ENCODE data around the gene COL5A3.
A peak's percentile ranks its signal among the peaks of the same experiment; 100 is the strongest.
"Not testable (repeated sequence)": the region's sequence is repeated elsewhere in the genome, so short reads cannot be mapped to it uniquely, and the experiment has no call there.

The COL5A3 gene

DNA sequence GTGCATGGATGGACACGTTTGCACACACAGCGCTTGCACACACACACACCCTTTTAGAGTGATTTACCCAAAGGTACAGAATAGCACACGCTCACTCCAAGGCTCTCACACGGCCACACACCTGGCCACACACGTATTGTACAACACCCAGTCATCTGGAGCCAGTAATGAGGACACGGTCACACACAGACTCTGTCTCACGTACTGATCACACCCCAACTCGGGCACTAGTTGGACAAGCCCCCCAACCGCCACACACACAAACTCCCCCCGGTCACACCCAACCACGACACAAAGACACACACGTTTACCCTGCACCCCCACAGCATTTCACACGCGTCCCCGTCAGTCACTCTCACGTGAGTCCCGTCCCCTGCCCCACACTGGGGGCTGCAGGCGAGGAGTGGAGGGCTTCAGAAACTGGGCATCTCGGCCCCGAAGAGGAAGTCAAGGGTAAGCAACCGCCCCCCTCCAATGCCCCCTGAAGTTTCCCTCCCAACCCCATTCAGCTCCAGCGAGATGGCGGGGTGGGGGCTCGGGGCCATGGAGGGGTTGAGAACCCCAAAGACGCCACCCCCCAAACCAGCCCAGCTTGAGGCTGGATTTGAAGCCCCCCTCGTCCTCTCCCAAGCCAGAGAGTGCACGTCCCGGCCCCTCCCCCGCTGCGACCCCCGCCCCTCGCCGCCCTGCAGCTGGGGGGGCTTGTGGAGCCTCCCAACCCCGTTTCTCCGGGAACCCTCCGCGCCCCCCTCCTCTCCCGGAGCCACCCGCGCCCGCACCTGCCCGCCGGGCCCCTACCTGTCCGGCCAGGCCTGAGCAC, 74.6 kb downstream of the COL5A3 start:
- no peak for DNase-seq (ENCODE audit: low read depth)
- H3K4me3 ChIP-seq (ENCODE audit: low read length), result peak overlapping the region; percentile 37
- TF ChIP-seq, protein P1, sequence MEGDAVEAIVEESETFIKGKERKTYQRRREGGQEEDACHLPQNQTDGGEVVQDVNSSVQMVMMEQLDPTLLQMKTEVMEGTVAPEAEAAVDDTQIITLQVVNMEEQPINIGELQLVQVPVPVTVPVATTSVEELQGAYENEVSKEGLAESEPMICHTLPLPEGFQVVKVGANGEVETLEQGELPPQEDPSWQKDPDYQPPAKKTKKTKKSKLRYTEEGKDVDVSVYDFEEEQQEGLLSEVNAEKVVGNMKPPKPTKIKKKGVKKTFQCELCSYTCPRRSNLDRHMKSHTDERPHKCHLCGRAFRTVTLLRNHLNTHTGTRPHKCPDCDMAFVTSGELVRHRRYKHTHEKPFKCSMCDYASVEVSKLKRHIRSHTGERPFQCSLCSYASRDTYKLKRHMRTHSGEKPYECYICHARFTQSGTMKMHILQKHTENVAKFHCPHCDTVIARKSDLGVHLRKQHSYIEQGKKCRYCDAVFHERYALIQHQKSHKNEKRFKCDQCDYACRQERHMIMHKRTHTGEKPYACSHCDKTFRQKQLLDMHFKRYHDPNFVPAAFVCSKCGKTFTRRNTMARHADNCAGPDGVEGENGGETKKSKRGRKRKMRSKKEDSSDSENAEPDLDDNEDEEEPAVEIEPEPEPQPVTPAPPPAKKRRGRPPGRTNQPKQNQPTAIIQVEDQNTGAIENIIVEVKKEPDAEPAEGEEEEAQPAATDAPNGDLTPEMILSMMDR (IDR thresholded peaks at IDR 0.05; ENCODE audit: insufficient read depth, low read depth, low read length, missing control alignments), result no peak

DNA sequence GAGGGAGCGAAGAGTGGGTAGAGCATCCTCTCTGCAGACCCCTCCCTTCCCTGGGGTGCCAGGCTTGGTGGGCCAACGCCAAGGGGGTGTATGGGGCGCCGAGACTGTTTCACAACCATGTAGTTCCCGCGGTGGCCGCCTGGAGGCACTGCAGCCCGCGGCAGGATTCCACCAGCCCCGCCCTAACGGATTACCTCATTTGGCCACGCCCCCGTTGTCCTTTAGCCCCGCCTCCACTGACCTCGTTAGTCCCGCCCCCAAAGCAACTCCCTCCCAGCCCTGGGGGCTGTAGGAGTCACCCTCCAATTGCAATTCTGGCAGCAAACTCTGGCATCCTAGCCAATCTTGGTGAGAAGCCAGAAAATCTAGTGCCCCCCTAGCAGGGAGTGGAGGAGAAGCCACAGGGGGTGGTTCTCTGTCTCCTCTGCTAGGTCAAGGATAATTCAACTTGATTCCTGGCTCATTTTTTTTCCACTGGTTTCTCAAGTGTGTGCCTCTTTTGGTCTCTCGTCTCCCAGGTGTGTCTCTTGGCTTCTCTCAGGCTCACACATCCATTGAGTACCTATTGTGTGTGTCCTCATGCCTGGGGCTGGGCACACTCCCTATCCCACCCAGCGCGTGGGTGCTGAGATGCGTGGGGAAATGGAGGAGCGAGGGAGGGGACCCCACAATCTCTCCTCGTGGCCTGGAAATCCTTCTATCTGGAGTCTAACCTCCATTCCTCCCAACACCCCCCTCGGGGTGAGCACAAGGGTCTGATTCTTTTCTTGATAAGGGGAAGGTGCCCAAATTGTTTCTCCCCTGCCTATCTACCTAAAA, 76.0 kb downstream of the COL5A3 start:
- TF ChIP-seq, protein P1 (IDR thresholded peaks at IDR 0.05; ENCODE audit: insufficient read depth, low read depth, low read length, missing control alignments), result peak; percentile 75
- peak; percentile 76 for DNase-seq (ENCODE audit: low read depth)
- H3K4me3 ChIP-seq (ENCODE audit: low read length), result no peak overlapping the region

DNA sequence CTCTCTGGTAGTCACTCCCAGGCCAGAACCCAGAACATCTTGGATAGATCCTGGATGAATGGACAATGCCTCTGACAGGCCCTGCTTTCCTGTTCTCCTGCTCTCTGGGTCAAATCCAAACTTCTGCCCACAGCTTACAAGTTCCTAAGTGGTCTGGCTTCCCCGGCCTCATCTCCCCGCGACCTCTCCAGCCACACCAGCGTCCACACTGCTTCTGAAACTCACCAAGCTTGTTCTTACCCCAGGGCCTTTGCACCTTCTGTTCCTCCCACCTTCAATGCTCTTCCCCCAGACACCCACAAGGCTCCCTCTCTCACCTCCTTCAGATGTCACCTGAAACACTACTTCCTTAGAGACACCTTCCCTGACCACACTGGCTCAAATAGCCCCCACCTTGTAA, 77.5 kb downstream of the COL5A3 start:
- DNase-seq (ENCODE audit: low read depth), result no peak
- no peak overlapping the region for H3K4me3 ChIP-seq (ENCODE audit: low read length)
- TF ChIP-seq, protein P1 (IDR thresholded peaks at IDR 0.05; ENCODE audit: insufficient read depth, low read depth, low read length, missing control alignments), result no peak

DNA sequence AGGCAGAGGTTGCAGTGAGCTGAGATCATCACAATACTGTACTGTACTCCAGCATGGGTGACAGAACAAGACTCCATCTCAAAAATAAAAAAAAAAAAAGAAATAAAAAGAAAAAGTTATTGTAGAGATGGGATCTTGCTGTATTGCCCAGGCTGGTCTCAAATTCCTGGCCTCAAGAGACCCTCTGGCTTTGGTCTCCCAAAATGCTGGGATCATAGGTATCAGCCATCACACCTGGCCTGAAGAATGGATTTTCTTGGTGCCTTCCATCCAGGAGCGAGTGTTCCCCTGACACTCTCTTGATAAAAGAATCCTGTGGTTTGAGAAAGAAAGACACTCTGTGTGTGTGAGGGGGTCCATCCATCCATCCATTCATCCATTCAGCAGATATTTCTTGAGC, 78.7 kb downstream of the COL5A3 start:
- TF ChIP-seq, protein P1 (IDR thresholded peaks at IDR 0.05; ENCODE audit: insufficient read depth, low read depth, low read length, missing control alignments), result no peak
- H3K4me3 ChIP-seq (ENCODE audit: low read length), result no peak overlapping the region
- DNase-seq (ENCODE audit: low read depth), result no peak

DNA sequence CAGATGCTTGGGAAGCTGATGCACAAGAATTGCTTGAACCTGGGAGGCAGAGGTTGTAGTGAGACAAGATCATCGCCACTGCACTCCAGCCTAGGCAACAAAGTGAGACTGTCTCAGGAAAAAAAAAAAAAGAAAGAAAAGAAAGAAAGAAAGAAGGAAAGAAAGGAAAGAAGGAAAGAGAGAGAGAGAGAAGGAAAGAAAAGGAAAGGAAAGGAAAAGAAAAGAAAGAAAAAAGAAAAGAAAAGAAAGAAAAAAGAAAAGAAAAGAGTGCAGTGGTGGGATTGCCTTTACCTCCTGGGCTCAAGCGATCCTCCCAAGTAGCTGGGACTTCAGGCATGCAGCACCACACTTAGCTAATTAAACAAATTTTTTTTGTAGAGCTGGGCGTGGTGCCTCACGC, 86.9 kb downstream of the COL5A3 start:
- no peak for DNase-seq (ENCODE audit: low read depth)
- TF ChIP-seq, protein P1 (IDR thresholded peaks at IDR 0.05; ENCODE audit: insufficient read depth, low read depth, low read length, missing control alignments), result no peak
- no peak overlapping the region for H3K4me3 ChIP-seq (ENCODE audit: low read length)

DNA sequence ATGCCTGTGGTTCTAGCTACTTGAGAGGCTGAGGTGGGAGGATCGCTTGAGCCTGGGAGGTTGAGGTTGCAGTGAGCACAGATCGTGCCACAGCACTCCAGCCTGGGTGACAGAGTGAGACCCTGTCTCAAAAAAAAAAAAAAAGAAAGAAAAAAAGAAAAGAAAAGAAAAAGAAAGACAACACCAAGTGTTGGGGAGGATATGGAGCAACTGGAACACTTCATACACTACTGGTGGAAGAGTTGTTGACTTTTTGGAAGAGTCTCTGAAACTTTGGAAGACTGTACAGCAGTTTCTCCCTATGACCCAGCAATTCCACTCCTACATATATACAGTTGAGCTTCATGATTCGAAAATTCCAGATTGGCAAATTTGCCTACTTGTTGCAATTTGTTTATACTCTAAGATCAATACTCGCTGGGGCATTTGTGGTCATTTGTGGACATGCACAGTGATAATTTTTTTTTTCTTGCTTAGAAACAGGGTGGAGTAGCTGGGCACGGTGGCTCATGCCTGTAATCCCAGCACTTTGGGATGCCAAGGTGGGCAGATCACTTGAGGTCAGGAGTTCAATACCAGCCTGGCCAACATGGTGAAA, 87.4 kb downstream of the COL5A3 start:
- not testable (repeated sequence) for DNase-seq (ENCODE audit: low read depth); H3K4me3 ChIP-seq (ENCODE audit: low read length)

DNA sequence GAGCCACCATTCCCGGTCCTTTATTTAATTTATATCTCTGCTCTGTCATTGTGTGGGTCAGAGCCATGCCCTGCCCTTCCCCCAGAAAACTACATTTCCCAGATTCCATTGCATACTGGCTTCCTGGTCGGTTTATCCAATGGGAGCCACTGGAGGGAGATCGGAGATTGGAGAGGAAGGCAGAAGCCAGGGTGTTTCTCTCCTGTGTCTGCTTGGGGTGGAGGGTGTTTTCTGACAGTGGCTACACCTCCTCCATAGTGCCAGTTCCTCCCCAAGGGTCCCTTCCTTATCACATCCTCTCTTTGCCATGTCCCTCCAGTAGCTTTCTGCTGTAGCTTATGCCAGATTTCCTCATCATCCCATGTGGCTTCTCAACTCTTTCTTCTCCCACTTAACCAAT, 93.0 kb downstream of the COL5A3 start:
- TF ChIP-seq, protein P1 (IDR thresholded peaks at IDR 0.05; ENCODE audit: insufficient read depth, low read depth, low read length, missing control alignments), result no peak
- peak; percentile 53 for DNase-seq (ENCODE audit: low read depth)
- no peak overlapping the region for H3K4me3 ChIP-seq (ENCODE audit: low read length)

Measured in epithelial cell of esophagus (primary cell).